ENCODE data around the gene RALGPS1.
A peak's percentile ranks its signal among the peaks of the same experiment; 100 is the strongest.

The RALGPS1 gene

GRCh38 chr9:127022913-127023660 lies 108.5 kb downstream of the RALGPS1 start:
- DNase-seq (ENCODE audit: low spot score) = no peak

- DNase-seq (ENCODE audit: low spot score) = no peak
Observed at GRCh38 chr9:127025042-127025441, 110.5 kb downstream of the RALGPS1 start.

GRCh38 chr9:127027694-127028093 lies 113.1 kb downstream of the RALGPS1 start:
- DNase-seq (ENCODE audit: low spot score) = no peak

- DNase-seq (ENCODE audit: low spot score) = no peak
Observed at GRCh38 chr9:127029548-127029947, 115.0 kb downstream of the RALGPS1 start.

GRCh38 chr9:127030814-127031740 lies 116.5 kb downstream of the RALGPS1 start:
- no peak for DNase-seq (ENCODE audit: low spot score)

- no peak for DNase-seq (ENCODE audit: low spot score)
Observed at GRCh38 chr9:127032256-127032655, 117.7 kb downstream of the RALGPS1 start.

- DNase-seq (ENCODE audit: low spot score) = no peak
Observed at GRCh38 chr9:127033061-127033460, 118.5 kb downstream of the RALGPS1 start.

GRCh38 chr9:127033789-127034188 lies 119.2 kb downstream of the RALGPS1 start:
- peak; percentile 26 for DNase-seq (ENCODE audit: low spot score)

GRCh38 chr9:127034691-127035090 lies 120.1 kb downstream of the RALGPS1 start:
- DNase-seq (ENCODE audit: low spot score) = no peak

- no peak for DNase-seq (ENCODE audit: low spot score)
Observed at GRCh38 chr9:127035423-127035822, 120.8 kb downstream of the RALGPS1 start.

- DNase-seq (ENCODE audit: low spot score) = no peak
Observed at GRCh38 chr9:127035948-127036347, 121.4 kb downstream of the RALGPS1 start.

- DNase-seq (ENCODE audit: low spot score) = no peak
Observed at GRCh38 chr9:127036437-127036836, 121.9 kb downstream of the RALGPS1 start.

GRCh38 chr9:127038531-127038930 lies 123.9 kb downstream of the RALGPS1 start:
- no peak for DNase-seq (ENCODE audit: low spot score)

- no peak for DNase-seq (ENCODE audit: low spot score)
Observed at GRCh38 chr9:127039492-127039891, 124.9 kb downstream of the RALGPS1 start.

GRCh38 chr9:127045148-127045547 lies 130.6 kb downstream of the RALGPS1 start:
- DNase-seq (ENCODE audit: low spot score) = no peak

- no peak for DNase-seq (ENCODE audit: low spot score)
Observed at GRCh38 chr9:127047971-127048370, 133.4 kb downstream of the RALGPS1 start.

GRCh38 chr9:127049044-127049443 lies 134.5 kb downstream of the RALGPS1 start:
- peak; percentile 81 for DNase-seq (ENCODE audit: low spot score)

- DNase-seq (ENCODE audit: low spot score) = no peak
Observed at GRCh38 chr9:127049581-127049980, 135.0 kb downstream of the RALGPS1 start.

GRCh38 chr9:127050152-127050551 lies 135.6 kb downstream of the RALGPS1 start:
- no peak for DNase-seq (ENCODE audit: low spot score)

GRCh38 chr9:127050591-127051001 lies 136.0 kb downstream of the RALGPS1 start:
- DNase-seq (ENCODE audit: low spot score) = no peak

- DNase-seq (ENCODE audit: low spot score) = no peak
Observed at GRCh38 chr9:127051881-127052595, 137.5 kb downstream of the RALGPS1 start.

- no peak for DNase-seq (ENCODE audit: low spot score)
Observed at GRCh38 chr9:127053057-127053821, 138.7 kb downstream of the RALGPS1 start.
